Activated T-helper 9 cell treated with anti-CD3 and anti-CD28 coated beads, Interleukin-2, amount 50 U/mL, for 16 hours (primary cell): ENCODE measurements around the gene SRP14.
"Not testable (repeated sequence)": the region's sequence is repeated elsewhere in the genome, so short reads cannot be mapped to it uniquely, and the experiment has no call there.

Experiments
- DNase-seq: peaks from one replicate; pipeline ENCODE4 v3.0.0-alpha.2; 2020; ENCODE audit warnings: low read depth

Gene SRP14, protein sequence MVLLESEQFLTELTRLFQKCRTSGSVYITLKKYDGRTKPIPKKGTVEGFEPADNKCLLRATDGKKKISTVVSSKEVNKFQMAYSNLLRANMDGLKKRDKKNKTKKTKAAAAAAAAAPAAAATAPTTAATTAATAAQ

DNA sequence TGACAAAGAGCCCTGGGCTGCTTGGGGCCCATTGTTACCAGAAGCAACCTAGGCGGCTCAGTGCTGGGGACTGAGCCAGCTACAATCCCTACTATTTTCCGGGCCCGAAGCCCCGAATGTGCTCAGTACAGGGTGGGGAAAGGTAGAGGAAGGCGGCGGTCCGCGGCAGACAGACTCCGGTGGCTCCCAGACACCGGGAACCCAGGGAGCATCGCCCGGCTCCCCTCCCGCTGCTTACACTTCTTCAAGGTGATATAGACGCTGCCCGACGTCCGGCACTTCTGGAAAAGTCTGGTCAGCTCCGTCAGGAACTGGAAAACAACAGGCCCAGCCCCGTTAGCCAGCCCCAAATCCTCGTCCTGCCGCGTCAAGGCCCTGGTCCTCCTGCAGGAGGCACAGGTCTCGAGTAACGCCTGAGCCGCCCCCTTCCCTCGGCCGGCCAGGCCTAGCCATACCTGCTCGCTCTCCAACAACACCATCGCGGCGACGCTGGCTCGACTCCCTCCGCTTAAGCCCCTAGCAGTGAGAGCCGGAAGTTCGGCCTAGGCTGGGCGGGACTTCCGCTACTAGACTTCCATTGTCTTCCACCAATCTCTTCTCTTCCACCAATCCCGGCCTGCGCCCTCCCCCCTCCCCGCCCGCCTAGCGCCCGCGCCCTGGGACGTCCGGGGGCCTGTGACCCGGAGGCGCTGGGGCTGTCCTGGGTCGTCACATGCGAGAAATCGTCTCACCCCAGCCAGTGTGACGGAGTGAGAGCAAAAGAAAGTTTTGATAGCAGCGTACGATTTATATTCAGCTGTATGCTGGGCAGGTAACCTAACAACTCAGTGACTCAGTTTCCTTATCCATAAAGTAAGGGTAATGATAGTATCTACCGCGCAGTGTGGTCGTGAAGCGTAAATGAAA, at the start of gene SRP14:
TSS of gene SRP14 (minus strand) at position 544 of the 906 bp plus-strand sequence. CDS start at position 479, 65 bp downstream.
- peak; percentile 91 for DNase-seq

- no peak for DNase-seq
Observed at GRCh38 chr15:40087991-40088928, 49.3 kb upstream of the SRP14 start.

- DNase-seq: no peak
Observed at GRCh38 chr15:40087068-40087810, 48.3 kb upstream of the SRP14 start.

GRCh38 chr15:40085266-40085665, 46.3 kb upstream of the SRP14 start:
- DNase-seq: no peak

DNA sequence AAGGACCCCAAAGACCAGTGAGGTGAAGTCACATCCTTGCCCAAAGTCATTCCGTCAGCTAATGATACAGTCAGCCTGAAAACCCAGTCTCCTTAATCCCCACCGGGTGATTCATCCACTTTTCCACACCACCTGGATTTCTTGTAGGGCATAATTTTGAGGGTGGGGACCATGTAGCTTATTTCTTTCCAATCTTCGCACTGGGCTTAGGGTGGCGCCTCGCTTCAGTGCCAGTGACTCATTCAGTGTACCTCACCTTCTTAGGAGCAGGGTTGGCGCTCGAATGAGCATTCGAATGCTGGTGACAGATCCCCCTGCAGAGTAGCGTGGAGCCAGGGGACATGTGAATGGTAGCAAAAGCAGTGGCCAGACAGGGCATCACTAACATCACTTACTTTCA, 45.7 kb upstream of the SRP14 start:
- no peak for DNase-seq

GRCh38 chr15:40082195-40082883, 43.4 kb upstream of the SRP14 start:
- no peak for DNase-seq

DNA sequence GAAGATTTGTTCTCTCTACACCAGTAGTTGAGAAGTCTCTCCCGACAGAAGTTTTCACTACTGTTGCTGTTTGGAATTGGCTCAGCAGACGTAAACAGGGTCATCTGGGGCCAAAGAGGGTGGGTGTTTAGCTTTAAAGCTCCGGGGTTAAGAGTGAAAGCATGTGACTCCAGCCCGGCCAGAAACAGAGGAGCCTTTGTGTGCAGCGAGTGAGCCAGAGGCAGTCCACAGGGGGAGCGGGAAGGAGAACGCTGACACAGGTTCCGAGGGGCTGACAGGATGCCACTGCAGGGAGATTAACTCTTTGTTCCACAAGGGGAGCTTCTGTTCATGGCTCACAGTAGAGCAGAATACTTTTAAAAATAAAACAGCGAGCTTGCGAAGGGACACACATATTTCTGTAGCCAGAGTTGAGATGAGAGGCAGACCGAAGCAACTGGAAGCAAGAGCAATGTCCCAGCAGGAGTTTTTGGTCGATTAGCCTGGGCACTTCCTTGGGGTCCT, 42.8 kb upstream of the SRP14 start:
- no peak for DNase-seq

- no peak for DNase-seq
Observed at GRCh38 chr15:40080847-40081246, 41.9 kb upstream of the SRP14 start.

GRCh38 chr15:40080104-40080503, 41.1 kb upstream of the SRP14 start:
- DNase-seq: no peak

DNA sequence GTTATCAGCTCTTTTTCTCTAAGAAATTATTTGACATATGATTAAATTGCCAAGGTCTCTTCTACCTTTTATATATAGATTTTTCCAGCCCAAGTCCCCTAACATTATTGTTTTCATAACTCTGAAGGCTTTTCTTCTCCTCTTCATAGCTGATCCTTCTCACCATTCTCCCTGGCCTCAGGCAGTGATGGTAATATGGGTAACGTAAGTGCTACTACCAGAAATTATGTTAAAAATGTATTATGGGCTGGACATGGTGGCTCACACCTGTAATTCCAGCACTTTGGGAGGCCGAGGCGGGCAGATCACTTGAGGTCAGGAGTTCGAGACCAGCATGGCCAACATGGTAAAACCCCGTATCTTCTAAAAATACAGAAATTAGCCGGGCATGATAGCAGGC, 40.5 kb upstream of the SRP14 start:
- no peak for DNase-seq

DNA sequence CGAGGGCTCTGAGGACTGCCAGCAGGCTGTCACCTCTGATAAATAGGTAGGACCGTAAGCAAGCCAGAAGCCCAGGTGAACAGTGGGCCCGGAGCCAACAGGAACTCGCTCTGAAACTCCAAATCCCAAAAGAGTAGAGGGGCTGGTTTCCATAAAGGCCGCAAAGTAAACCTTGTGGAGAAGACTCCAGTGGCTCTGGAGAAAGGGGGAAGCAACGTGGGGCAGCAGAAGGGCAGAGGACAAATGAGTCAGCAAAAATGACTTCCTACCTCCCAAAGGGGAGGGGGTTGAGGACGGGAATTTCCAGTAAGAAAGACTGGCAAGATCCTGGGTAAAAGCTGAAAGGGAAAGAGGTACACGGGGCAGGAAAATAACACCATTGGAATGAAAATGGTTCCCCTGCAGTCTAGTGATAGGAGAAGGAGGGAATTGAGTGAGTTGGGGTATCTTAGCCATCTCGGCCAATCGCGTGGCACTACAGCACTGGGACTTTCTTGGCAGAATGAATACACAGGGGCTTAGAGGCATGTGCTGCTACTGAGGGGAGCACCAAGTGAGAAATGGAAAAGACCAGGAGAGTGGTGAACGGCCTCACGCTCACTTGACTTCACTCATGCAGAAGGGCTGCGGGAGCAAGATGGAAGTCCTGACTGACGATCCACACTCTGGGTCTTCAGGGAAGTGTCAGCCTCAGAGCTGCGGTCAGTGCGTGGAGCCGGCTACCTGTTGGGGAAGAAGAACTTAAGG, 36.5 kb upstream of the SRP14 start:
- DNase-seq: no peak

DNA sequence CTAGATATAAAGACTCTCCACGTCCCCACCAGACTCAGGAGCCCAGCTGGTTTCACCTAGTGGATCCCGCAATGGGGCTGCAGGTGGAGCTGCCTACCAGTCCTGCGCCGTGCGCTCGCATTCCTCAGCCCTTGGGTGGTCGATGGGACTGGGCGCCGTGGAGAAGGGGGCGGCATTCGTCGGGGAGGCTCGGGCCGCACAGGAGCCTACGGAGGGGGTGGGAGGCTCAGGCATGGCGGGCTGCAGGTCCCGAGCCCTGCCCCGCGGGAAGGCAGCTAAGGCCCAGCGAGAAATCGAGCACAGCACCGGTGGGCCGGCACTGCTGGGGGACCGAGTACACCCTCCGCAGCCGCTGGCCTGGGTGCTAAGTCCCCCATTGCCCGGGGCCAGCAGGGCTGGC, 35.7 kb upstream of the SRP14 start:
- not testable (repeated sequence) for DNase-seq

- DNase-seq: not testable (repeated sequence)
Observed at GRCh38 chr15:40073716-40074490, 34.9 kb upstream of the SRP14 start.

DNA sequence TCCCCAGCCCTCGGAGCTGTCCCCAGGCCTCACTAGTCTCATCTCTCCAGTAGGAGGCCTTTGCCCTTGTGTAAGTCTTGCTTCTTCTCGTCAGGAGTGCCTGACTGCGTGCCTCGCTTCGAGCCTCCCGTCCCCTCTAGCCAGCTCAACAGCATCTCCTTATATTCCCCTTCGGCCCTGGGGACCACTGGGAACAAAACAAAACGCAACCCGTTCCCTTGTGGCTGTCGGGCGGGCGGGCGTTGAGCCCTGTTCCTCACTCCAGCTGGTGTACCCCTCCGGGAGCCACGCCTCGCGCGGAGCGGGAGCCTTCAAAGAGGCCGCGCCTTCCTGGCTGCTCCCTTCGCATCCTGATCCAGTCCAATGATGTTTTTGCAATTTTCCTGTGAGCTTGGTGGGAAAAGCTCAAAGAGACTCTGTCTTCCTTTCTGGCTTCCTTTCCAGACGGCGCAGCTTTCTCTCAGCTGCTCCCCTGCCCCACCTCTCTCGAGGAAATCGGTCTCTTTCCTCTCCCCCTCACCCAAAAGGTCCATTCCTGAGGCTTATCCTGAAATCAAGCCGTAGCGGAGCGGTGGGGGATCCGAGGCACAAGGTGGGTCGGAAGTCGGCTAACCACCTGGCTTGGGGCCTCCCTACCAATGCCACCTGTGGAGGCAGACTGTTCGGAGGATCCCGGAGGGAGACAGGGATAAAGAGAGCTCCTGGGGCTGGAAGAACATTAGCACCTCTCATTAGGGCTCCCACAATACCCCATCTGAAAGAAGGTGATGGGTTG, 33.4 kb upstream of the SRP14 start:
- DNase-seq: no peak

GRCh38 chr15:40070608-40071218, 31.7 kb upstream of the SRP14 start:
- no peak for DNase-seq

GRCh38 chr15:40070166-40070557, 31.2 kb upstream of the SRP14 start:
- DNase-seq: no peak

DNA sequence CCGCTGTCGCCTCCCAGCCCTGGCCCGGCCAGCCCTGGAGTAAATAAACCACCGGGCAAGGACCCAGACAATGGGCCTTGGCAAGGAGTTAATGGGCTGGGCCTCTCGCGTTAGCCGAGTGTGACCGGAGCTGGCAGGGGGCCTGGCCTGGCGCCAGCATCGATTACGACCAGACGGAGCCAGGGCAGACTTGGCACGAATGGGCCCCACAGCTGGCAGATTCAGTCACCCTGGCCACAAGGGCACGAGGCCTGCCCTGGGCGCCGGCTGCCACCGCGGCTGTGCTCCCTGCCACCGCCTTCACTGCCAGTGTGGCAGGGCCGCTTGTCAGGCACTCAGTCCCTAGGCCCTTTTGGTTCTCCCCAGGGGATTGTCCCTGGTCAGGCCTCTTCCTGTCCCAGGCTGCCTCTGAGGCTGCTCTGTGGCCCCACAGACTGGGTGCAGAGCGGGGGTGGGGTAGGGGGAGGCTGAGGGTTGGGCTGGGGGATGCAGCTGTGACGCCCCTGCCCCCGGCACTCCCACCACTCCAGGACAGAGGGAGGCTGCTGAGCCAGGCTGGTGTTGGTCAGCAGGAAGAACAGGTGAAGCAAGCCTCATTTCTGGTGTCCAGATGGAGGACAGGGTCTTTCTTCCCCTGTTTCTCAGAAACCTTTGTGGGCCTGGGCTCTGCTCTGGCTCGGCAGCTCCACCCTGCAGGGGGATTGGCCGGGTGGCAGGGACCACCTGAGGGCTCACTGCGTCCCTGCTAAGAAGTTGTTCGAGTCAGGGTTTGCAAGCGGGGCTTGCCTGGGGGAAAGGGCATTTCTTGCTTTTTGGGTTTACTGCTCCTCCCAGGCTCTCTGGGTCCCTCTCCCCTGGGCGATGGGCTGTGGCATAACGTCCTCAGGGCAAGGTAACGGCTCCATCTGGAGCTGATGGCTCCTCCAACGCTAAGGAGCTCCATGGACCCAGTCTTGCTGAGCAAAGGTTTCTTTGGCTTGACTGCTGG, 30.5 kb upstream of the SRP14 start:
- no peak for DNase-seq
